GM18505 (cell line): ENCODE measurements around the gene FUBP3.
"Not testable (repeated sequence)": the region's sequence is repeated elsewhere in the genome, so short reads cannot be mapped to it uniquely, and the experiment has no call there.

Source experiments
- ATAC-seq: cut with Tn5 transposase; IDR thresholded peaks from one replicate; pipeline ENCODE4 v1.9.1; 2021; ENCODE audit not compliant: unreplicated experiment
- POLR2A ChIP-seq: IDR thresholded peaks from 4 replicates; pipeline ENCODE4 v1.6.1; 2011; ENCODE audit warnings: borderline replicate concordance; ENCODE audit not compliant: insufficient read depth, insufficient read length; ENCODE audit errors: extremely low read depth

FUBP3 gene

DNA sequence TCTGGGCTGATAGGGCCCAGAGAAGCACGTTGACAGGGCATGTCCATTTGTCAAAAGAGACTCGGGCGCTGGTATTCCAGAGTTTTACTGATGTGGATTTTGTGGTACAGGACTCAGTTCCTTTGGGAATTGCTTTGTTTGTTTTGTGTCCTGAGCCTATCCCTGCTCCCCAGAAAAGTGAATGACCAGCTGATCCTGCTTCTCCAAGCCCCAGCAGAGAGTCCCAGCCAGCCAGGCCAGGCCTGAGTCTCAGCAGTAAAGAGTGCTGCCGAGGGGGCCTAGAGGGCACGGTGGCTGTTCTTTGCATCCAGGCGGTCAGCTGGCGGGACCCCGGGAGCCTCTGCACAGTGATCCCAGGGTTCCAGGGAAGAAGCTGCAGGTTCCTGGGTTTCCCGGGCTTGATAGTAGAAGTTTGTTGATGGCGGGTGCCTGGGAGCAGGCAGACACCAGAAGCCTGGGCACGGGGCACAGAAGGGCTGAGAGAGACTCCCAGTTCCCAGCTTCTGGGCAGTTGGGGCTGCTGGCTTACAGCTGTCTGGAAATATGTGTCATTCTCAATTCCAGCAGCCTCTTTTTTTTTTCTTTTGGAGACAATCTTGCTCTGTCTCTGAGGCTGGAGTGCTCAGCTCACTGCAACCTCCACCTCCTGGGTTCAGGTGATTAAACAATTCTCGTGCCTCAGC, 93.7 kb downstream of the FUBP3 start:
- no peak for TF ChIP-seq POLR2A
- ATAC-seq = no peak

- no peak for TF ChIP-seq POLR2A
- ATAC-seq = no peak
These were observed 96.0 kb downstream of the FUBP3 start for GRCh38 chr9:130675396-130675795.

DNA sequence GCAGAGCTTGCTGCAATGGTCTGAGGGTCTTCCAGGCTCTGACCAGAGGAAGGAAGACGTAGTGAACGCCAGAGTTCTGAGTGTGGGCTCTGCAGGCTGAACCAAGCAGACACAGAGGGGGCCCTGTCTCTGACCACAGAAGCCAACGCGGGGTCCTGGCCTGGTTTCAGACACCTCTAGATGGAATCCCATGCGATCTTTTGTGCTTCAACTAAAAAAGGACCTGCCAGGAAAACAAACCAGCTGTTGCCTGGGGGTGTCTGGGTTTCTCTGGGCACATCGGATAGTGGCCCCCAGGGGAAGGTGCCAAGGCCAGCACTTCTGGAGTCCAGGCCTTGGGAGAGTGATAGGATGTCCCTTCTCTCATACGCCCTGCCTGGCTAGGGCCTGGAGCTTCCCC, 97.9 kb downstream of the FUBP3 start:
- no peak for ATAC-seq
- TF ChIP-seq POLR2A = no peak

- ATAC-seq = no peak
- peak; percentile 35 for TF ChIP-seq POLR2A
These were observed 101.7 kb downstream of the FUBP3 start for GRCh38 chr9:130680836-130681768.

GRCh38 chr9:130681769-130682420, 102.5 kb downstream of the FUBP3 start:
- no peak for TF ChIP-seq POLR2A
- ATAC-seq = no peak

GRCh38 chr9:130682421-130683121, 103.2 kb downstream of the FUBP3 start:
- no peak for ATAC-seq
- TF ChIP-seq POLR2A = no peak

- ATAC-seq = no peak
- no peak for TF ChIP-seq POLR2A
These were observed 105.7 kb downstream of the FUBP3 start for GRCh38 chr9:130685104-130685503.

DNA sequence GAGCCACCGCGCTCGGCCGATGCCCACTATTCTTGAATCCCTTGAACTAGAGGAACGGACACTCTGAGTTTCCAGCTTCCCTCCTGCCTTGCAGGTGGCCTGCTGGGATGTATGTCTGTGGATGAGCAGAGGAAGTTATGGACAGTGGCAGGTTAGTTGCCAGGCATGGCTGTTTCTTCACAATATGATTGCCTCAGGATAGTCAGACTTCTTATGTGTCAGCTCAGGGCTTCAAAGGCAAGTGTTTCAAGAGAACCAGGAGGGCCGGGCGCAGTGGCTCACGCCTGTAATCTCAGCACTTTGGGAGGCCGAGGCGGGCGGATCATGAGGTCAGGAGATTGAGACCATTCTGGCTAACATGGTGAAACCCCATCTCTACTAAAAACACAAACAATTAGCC, 106.6 kb downstream of the FUBP3 start:
- not testable (repeated sequence) for ATAC-seq

DNA sequence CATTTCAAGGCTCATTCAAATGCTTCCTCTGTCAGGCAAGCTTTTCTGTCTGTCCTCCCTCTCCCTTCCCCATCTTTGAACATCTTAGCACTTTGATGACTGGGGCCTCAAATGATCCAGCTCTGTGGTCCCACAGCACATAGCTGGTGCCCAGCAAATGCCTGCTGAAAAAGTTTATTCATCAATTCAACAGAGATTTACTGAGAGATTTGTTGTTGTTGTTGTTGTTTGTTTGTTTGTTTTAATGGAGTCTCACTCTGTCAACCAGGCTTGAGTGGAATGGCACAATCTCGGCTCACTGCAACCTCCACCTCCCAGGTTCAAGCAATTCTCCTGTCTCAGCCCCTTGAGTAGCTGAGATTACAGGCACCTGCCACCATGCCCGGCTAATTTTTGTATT, 108.2 kb downstream of the FUBP3 start:
- no peak for ATAC-seq

More for the DNA sequence above, 108.2 kb downstream of the FUBP3 start:
- TF ChIP-seq POLR2A = no peak
